Ammon's horn (tissue), 1 donor: ENCODE data around the gene TAAR5.
"Not testable (repeated sequence)": the region's sequence is repeated elsewhere in the genome, so short reads cannot be mapped to it uniquely, and the experiment has no call there.

Experiments used
- DNase-seq: peaks from one replicate; pipeline ENCODE4 v3.0.0-alpha.2; 2016; ENCODE audit warnings: low spot score

TAAR5 gene

GRCh38 chr6:132570221-132570777, 19.2 kb downstream of the TAAR5 start, which contains the start of gene TAAR6:
Gene TAAR6 (plus strand): TSS chr6:132570322. CDS start chr6:132570322, 0 bp downstream.
- DNase-seq: peak; percentile 74

DNA sequence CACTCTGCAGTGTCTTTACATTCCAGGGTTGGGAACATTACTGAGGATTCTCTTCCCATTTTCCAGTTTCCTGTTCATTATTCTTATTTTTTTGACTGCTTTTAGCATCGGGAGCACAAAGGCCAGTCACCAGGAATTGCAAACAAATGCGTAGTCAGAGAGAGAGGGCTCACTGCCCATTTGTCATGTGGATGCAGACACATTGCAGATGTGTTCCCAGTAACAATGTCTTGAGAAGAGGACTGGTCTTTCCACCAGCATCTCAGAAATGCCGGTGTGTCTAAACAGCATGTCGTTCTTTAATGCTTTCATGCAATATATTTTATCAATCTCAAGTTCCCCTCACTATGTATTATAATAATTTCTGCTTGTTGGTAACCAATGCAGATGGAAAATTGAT, 20.4 kb downstream of the TAAR5 start:
- peak; percentile 88 for DNase-seq

DNA sequence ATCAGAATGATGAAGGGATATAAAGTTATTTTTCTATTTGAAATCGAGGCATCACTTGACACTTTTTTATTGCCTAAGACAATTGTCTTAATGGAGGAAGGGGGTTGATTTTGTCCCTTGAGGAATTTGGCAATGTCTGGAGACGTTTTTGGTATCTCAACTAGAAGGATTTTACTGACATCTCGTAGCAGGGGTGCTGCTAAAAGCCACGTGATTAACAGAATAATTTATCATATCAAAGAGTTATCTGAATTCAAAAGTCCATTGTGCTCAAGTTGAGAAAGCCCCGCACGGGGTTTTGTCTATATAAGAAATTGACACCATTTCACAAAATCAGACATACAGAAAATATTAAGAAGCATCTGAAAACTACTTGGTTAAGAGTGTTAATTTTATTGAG, 20.9 kb downstream of the TAAR5 start:
- DNase-seq: no peak

- DNase-seq: no peak
Observed at GRCh38 chr6:132567566-132567965, 22.0 kb downstream of the TAAR5 start.

DNA sequence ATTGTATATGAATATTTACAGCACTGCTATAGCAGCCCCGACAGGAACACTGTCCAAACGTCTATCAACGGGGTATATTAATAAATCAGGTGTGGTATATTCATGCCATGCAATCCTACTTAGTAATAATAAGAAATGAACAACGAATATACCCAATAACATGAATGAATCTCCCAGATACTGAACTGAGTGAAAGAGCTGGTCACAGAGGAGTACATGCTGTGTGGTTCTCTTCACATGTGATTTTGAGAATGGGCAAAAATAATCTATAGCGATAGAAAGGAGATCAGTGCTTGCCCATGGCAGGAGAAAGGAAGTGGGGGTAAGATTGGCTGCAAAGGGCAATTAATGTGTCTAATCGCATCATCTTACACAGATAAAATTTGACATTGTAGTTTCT, 23.1 kb downstream of the TAAR5 start:
- no peak for DNase-seq

DNA sequence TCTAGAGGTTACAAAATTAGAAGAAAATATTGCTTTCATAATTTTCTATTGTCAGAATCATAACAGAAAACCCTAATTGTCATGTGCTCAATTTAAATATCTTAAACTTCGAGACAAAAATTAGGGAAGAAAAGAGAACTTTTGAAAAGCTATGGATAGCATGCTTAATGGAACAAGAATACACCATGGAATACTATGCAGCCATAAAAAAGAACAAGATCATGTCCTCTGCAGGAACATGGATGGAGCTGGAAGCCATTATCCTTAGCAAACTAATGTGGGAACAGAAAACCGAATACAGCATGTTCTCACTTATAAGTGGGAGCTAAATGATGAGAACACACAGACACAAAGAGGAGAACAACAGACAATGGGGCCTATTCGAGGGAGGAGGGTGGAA, 29.5 kb downstream of the TAAR5 start:
- DNase-seq: not testable (repeated sequence)

GRCh38 chr6:132552372-132552771, 37.2 kb downstream of the TAAR5 start, which contains the start of gene TAAR8:
Gene TAAR8 (plus strand): TSS chr6:132552672. CDS start chr6:132552693, 21 bp downstream.
- DNase-seq: no peak

GRCh38 chr6:132551214-132551613, 38.3 kb downstream of the TAAR5 start:
- DNase-seq: no peak

DNA sequence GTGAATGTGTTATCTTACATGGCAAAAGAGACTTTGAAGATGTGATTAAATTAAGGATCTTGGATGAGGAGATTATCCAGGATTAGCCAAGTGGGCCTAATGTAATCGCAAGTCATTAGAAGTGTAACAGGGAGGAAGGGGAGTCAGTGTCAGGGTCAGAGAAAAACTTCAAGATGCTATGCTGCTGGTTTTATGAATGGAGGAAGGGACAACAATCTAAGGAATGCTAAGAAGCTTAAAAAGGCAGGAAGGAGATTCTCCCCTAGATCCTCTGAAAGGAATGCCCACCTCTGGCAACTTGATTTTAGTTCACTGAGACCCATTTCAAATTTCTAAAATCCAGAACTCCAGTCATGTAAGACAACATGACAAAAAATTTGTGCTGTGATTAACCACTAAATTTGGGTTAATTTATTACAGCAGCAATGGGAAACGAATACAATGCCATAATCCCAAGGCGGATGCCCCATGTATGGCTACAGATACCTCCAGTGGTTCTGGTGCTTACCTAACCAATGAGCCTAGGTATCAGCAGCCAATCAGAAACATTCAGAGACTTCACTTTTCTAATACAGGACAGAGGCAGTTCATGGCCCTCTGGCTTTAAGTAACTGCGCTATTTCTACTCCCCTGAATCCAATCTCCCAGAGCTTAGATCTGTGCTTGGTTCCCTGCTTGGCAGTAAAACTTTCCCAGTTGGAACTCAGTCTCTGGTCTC, 40.6 kb downstream of the TAAR5 start:
- no peak for DNase-seq

DNA sequence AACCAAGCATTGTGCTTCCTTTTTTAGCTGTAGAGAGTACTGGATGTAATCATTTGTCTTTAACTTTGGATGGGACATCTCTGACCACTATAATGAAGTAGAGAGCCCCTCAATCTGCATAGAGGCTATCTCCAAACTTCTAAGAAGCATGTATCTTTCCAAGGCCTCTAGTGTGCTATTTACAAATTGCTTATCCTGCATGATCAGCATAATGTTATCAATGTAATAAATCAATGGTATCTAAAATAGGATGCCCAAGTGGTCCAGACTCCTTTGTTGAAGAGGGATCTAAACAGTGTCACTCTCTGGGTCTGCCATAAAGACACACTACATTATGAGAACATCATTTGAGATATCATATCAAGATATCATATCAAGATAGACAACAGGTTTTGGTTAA, 44.7 kb downstream of the TAAR5 start:
- DNase-seq: no peak
